ENCODE results near the gene TERB2.
"Not testable (repeated sequence)": the region's sequence is repeated elsewhere in the genome, so short reads cannot be mapped to it uniquely, and the experiment has no call there.

The TERB2 gene

GRCh38 chr15:45003731-45004410 is 47.4 kb downstream of the TERB2 start:
- not testable (repeated sequence) for DNase-seq

GRCh38 chr15:45004590-45005175 is 48.2 kb downstream of the TERB2 start:
- not testable (repeated sequence) for DNase-seq

DNA sequence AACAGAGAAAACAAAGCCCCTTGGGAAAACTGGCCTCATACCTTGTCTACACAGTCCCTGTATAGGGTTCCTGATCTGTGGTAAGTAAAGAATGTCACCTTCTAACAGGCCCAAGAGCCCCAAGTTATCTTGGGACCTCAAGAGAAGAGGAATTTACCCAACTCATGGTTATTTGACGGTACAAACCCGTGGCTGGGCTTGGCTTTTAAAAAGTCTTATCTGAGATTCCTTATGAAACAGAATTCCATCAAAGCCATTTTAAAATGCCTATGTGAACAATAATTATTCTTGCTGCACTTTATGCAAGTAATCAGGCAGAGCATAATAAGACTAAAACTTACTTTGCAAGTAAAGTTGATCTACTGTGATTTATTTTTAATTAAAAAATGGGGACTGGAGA is 52.6 kb downstream of the TERB2 start:
- DNase-seq: no peak

DNA sequence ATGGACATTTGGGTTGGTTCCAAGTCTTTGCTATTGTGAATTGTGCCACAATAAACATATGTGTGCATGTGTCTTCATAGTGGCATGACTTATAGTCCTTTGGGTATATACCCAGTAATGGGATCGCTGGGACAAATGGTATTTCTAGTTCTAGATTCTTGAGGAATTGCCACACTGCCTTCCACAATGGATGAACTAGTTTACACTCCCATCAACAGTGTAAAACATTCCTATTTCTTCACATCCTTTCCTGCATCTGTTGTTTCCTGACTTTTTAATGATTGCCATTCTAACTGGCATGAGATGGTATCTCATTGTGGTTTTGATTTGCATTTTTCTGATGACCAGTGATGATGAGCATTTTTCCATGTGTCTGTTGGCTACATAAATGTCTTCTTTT is 58.6 kb downstream of the TERB2 start:
- DNase-seq: not testable (repeated sequence)

DNA sequence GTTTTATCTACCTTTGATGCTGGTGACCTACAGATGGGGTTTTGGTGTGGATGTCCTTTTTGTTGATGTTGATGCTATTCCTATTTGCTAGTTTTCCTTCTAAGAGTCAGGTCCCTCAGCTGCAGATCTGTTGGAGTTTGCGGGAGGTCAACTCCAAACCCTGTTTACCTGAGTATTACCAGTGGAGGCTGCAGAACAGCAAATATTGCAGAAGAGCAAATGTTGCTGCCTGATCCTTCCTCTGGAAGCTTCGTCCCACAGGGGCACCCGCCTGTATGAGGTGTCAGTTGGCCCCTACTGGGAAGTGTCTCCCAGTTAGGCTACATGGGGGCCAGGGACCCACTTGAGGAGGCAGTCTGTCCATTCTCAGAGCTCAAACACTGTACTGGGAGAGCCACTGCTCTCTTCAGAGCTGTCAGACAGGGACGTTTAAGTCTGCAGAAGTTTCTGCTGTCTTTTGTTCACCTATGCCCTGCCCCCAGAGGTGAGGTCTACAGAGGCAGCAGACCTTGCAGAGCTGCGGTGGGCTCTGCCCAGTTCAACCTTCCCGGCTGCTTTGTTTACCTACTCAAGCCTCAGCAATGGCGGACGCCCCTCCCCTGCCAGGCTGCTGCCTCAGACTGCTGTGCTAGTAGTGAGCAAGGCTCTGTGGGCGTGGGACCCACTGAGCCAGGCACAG is 63.9 kb downstream of the TERB2 start:
- not testable (repeated sequence) for DNase-seq

DNA sequence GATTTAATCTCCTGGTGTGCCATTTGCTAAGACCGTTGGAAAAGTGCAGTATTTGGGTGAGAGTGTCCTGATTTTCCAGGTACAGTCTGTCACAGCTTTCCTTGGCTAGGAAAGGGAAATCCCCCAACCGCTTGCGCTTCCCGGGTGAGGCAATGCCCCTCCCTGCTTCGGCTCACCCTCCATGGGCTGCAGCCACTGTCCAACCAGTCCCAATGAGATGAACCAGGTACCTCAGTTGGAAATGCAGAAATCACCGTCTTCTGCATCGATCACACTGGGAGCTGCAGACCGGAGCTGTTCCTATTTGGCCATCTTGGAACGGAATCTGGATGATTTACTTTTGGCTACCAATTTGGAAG is 64.4 kb downstream of the TERB2 start:
- DNase-seq: not testable (repeated sequence)

DNA sequence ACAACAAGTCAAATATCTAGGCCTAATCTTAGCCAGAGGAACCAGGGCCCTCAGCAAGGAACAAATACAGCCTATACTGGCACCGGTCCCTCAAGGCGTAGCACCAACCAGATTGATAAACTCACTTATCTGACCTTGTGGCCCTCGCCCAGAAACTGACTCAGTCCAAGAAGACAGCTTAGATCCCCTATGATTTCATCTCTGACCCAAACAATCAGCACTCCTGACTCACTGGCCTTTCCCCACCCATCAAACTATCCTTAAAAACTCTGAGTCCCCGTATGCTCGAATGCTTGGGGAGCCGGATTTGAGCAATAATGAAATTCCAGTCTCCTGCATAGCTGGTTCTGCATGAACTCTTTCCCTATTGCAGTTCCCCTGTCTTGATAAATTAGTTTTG is 64.9 kb downstream of the TERB2 start:
- no peak for DNase-seq

GRCh38 chr15:45022871-45023658 is 66.6 kb downstream of the TERB2 start, which contains the start of gene SORD:
Gene SORD (plus strand): TSS chr15:45023195. CDS start chr15:45023284, 89 bp downstream.
- peak; percentile 84 for DNase-seq

DNA sequence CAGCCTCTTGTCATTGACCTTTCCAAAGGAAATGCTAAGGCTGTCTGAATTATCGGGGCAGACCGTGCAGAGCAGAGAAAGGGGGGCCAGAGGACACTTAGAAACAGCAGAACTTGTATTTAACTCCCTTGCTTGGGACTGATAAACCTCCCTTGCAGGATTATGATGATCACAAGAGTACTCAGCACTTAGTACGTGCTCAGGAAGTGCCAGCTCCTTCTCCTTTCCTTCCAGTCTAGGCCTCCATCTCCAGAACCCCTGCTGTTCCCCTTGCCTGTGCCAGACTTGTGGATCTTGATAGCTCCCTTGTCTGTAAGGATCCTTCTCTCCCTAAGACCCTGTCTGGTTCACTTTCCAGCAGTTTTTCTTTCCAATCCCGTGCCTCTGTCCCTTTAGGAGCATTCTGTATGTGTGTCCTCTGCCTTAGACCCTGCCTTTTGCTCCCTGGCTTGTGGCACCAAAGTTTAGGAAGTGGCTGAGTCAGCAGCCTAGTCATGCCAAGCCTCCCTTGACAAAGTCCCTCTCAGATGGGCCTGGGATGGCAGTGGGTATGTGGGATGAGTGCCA is 67.3 kb downstream of the TERB2 start:
- no peak for DNase-seq

DNA sequence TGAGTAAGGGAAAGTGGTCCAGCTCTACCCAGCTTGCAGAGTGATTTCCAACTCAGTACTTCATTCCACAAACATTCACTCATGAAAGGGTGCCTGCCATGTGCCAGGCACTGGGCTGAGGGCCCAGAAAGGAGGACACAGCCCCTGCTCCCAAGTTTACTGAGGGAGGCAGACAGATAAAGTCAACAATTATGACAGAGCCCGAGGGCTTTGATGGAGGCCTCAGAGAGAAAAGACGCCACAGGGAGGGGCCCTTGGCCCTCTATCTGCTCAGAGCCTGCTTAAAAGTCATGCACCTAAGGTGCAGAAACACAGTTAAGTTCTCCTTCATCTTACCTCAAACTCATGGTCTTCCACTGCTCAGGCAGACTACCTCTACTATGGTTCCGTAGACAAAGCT is 68.2 kb downstream of the TERB2 start:
- DNase-seq: not testable (repeated sequence)

DNA sequence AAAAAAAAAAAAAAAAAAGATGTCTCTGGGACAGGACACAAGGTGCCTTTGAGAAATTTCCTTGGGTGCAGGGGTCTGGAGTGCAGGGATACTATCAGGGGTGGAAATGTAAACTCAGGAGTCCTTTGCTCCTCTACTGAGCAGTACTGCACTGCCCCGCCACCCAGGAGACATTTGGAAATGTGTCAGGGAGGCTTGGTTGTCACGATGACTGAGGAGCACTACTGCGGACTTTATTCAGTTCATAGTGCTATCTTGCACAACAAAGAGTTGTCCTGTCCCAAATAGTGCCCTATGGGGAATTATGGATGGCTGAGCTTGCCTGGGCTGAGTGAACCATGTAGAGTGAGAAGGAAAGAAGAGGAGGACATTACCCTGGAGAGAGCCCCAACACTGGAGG is 69.1 kb downstream of the TERB2 start:
- not testable (repeated sequence) for DNase-seq

- DNase-seq: no peak
Observed at GRCh38 chr15:45026651-45027190, 70.2 kb downstream of the TERB2 start.

GRCh38 chr15:45027220-45027619 is 70.7 kb downstream of the TERB2 start:
- DNase-seq: no peak
